ENCODE results near the gene BRSK2. TPM values are rescaled to one million over a fixed set of nuclear protein-coding genes. Genes with fewer than 3 reads are reported as not detected.

BRSK2 gene
- total RNA-seq, 1 experiment from 2014 or later, result 32.2 TPM

- Histone ChIP-seq H3K36me3 (ENCODE audit: control insufficient read depth, insufficient read depth, low read length) (no peaks in the 10 kb centered on the region), H3K27me3 (ENCODE audit: control insufficient read depth, insufficient read depth, low read length) (no peaks in the 10 kb centered on the region), H3K9me3 (ENCODE audit: control insufficient read depth, insufficient read depth, low read depth, low read length) (no peaks in the 10 kb centered on the region), H3K4me1 (ENCODE audit: control insufficient read depth, insufficient read depth, low read length) (peaks cover 9% of the 10 kb centered on the region), H3K27ac (ENCODE audit: low read length) (no peak overlapping the region), H3K4me3 (ENCODE audit: low read depth in 2 of 2, low read length in 2 of 2) (no peak overlapping the region)
- TF ChIP-seq SIN3A (IDR thresholded peaks at IDR 0.05; ENCODE audit: borderline replicate concordance, insufficient read depth, low read depth, low read length), result no peak
- no peak for TF ChIP-seq CTCF (IDR thresholded peaks at IDR 0.05)
- TF ChIP-seq POLR2AphosphoS5 (IDR thresholded peaks at IDR 0.05; ENCODE audit: low read depth, low read length), result no peak
- no peak for TF ChIP-seq TCF7L2 (IDR thresholded peaks at IDR 0.05; ENCODE audit: low read depth, low read length)
- TF ChIP-seq REST (IDR thresholded peaks at IDR 0.05; ENCODE audit: insufficient read depth in 1 of 2, low read depth in 2 of 2, low read length in 1 of 2), result no peak
- BruUV-seq (replicated peaks), result no TSS peak
- in situ Hi-C loops (cut with HindIII; ENCODE audit: low pct_unique_long_range_greater_than_20kb, low sequenced_read_pairs) (no loop called here), intact Hi-C loops (cut with micrococcal nuclease; ENCODE audit: unreplicated experiment) (no loop called here)
- ATAC-seq, result no peak
- ChIA-PET CTCF (no interaction called here), POLR2A (interaction anchor here (0.5 kb wide), 1 partner anchor 578 kb away, joined by 13 read pairs; no protein-coding TSS in a partner anchor)
- DNase-seq (ENCODE audit: low read depth, low spot score), result no peak
These were observed 54.6 kb downstream of the BRSK2 start for GRCh38 chr11:1444321-1444720.

GRCh38 chr11:1444823-1445422, 55.2 kb downstream of the BRSK2 start:
- no peaks in the 10 kb centered on the region for H3K27me3 ChIP-seq (ENCODE audit: control insufficient read depth, insufficient read depth, low read length)

More at GRCh38 chr11:1444823-1445422, 55.2 kb downstream of the BRSK2 start:
- H3K27ac ChIP-seq (ENCODE audit: low read length), result no peak overlapping the region
- H3K9me3 ChIP-seq (ENCODE audit: control insufficient read depth, insufficient read depth, low read depth, low read length), result no peaks in the 10 kb centered on the region
- no TSS peak for BruUV-seq (replicated peaks)
- in situ Hi-C loops (cut with HindIII; ENCODE audit: low pct_unique_long_range_greater_than_20kb, low sequenced_read_pairs), result no loop called here
- ATAC-seq (no peak), DNase-seq (ENCODE audit: low read depth, low spot score) (no peak)
- peaks cover 15% of the 10 kb centered on the region for H3K4me1 ChIP-seq (ENCODE audit: control insufficient read depth, insufficient read depth, low read length)
- CTCF ChIA-PET, result interaction anchor here (0.5 kb wide), 1 partner anchor 101 kb away, joined by 19 read pairs; no protein-coding TSS in a partner anchor
- intact Hi-C loops (cut with micrococcal nuclease; ENCODE audit: unreplicated experiment), result no loop called here
- no peaks in the 10 kb centered on the region for H3K36me3 ChIP-seq (ENCODE audit: control insufficient read depth, insufficient read depth, low read length)
- H3K4me3 ChIP-seq (ENCODE audit: low read depth in 2 of 2, low read length in 2 of 2), result no peak overlapping the region
- POLR2A ChIA-PET, result no interaction called here
- TF ChIP-seq TCF7L2 (IDR thresholded peaks at IDR 0.05; ENCODE audit: low read depth, low read length), result no peak
- TF ChIP-seq SIN3A (IDR thresholded peaks at IDR 0.05; ENCODE audit: borderline replicate concordance, insufficient read depth, low read depth, low read length), result no peak
- TF ChIP-seq REST (IDR thresholded peaks at IDR 0.05; ENCODE audit: insufficient read depth in 1 of 2, low read depth in 2 of 2, low read length in 1 of 2), result 0 out of 4 replicates have a peak, but pooled peaks of 1 of the 2 experiments have one; percentile 11
- TF ChIP-seq POLR2AphosphoS5 (IDR thresholded peaks at IDR 0.05; ENCODE audit: low read depth, low read length), result no peak
- no peak for TF ChIP-seq CTCF (IDR thresholded peaks at IDR 0.05)
